Thyroid gland (tissue), 4 donors: ENCODE results near the gene HNRNPM.

Experiments used
- CTCF ChIP-seq, 6 experiments: fragments of 200-600 bp in 3 of 6; fragments of 450-650 bp in 3 of 6; sonication (generic) in 3 of 6; IDR thresholded peaks; one replicate each; pipeline ENCODE4 v1.5.1; 2016 to 2019; ENCODE audit warnings: antibody characterized with exemption in 6 of 6, mild to moderate bottlenecking in 2 of 6, inconsistent platforms in 1 of 6, moderate library complexity in 1 of 6
- POLR2A ChIP-seq, 2 donors: fragments of 450-650 bp; IDR thresholded peaks; one replicate each; pipeline ENCODE4 v1.6.1; 2017; ENCODE audit warnings: antibody characterized with exemption in 2 of 2, mild to moderate bottlenecking in 2 of 2, moderate library complexity in 1 of 2

GRCh38 chr19:8421484-8422461, 23.0 kb upstream of the HNRNPM start:
- TF ChIP-seq CTCF (IDR thresholded peaks at IDR 0.05) (no peak), POLR2A (IDR thresholded peaks at IDR 0.05) (no peak)
